ENCODE data around the gene RHO.
"Not testable (repeated sequence)": the region's sequence is repeated elsewhere in the genome, so short reads cannot be mapped to it uniquely, and the experiment has no call there.

The RHO gene

DNA sequence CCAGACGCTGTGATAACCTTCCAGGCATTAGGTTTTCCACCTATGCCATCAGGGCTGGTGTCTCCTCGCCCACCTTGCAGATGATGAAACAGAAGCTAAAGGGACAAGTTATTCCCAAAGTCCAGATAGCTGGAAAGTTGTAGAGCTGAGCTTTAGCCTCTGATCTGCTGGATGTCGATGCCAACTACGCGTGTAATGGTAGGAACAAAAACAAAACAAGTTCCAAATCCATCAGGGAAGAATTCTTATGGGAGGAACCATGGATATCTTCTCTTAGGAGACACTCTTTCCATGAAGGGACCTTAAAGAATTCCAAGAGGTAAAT, 28.1 kb upstream of the RHO start:
- no peak for DNase-seq

GRCh38 chr3:129501630-129502029, 26.8 kb upstream of the RHO start:
- no peak for DNase-seq

DNA sequence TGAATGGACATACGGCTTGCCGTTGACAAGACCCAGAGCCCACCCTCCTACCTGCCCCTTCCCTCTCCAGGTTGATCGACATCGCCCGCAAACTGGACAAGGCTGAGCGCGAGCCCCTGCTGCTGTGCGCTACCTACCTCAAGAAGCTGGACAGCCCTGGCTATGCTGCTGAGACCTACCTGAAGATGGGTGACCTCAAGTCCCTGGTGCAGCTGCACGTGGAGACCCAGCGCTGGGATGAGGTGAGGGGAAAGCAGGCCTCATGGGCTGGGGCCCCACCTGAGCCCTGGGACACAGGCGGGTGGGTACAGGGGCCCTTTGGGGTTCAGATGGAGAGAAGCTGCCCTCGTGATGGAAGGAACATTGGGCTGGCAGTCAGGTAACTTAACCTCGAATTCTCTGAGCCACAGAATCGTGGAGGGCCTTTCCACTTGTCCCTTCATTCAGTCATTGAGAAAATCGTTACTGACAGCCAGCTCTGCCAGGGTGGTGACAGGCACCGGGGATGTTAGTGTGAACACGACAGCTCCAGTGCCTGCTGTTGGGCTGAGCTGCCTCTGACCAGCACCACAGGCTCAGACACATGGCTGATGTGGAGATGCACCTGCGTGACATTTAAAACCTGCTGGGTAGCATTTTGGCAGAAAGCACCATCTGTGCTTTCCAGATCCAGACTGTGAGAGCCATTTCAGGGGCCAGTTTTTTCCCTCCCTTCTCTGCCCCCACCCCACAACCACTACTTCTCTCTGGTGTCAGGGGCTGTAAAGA, 25.6 kb upstream of the RHO start:
- DNase-seq, result peak; percentile 83

DNA sequence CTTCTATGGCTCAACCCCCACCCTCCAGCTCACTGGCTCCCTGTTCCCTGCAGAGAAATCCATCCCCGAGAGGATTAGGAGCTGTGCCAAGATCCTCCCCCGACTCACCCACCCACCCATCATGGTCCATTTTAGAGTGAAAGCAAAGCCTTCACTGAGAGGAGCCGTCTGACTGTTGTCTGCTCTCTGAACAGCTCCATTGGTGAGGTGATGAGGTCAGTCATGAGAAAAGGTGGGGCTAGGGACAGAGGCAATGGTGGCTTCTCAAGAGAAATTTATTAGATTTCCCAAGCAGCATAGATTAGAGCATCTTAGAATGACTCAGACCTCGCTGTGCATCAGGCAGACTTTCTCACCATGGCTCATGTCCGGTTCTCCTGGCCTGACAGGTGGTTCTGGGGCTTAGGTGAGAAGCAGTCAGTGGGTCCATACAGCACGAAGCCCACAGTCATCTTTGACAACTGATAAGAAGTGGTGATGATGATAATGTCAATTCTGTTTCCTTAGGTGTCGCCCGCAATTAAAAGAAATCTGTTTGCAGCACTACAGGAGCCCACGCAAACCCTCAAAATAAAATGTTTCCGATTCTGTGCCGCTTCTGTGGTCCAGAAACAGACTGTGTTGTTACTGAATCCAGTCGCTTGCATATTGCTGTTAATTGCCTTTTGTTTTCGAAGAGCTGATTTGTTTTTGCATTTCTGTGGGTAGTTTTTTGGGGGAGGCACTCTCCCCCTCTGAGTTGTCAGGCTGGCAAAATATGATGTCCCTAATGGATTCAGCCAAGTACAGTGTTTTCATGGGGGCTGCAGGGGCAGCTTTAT, 24.8 kb upstream of the RHO start:
- peak; percentile 94 for DNase-seq

DNA sequence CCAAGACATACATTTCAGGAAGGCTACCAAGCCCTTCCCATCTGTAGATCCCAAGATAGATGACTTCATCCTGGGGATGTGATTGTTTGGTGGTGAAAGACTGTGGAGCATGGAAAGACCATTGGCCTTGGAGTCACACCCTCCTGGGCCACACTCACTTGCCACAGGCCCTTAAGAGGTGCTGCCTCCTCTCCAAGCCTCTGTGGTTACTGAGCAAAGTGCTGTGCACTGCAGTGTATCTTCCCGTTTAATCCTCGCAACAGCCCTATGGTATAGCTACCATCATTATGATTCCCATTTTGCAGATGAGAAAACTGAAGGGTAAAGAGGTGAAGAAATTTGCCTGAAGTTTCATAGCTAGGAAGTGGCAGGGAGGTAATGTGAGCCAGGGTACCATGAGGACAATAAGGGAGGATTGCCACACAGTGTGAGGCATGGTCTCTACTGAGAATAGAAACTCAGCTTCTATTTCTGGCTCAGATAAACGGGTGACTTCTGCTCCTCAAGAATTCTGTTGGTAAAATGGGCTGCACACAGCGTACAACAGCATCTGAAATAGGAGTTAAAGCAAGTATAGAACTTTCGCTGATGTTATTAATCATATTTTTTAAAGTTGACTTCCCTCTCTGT, 23.9 kb upstream of the RHO start:
- DNase-seq, result no peak

GRCh38 chr3:129505341-129505740, 23.1 kb upstream of the RHO start:
- no peak for DNase-seq

DNA sequence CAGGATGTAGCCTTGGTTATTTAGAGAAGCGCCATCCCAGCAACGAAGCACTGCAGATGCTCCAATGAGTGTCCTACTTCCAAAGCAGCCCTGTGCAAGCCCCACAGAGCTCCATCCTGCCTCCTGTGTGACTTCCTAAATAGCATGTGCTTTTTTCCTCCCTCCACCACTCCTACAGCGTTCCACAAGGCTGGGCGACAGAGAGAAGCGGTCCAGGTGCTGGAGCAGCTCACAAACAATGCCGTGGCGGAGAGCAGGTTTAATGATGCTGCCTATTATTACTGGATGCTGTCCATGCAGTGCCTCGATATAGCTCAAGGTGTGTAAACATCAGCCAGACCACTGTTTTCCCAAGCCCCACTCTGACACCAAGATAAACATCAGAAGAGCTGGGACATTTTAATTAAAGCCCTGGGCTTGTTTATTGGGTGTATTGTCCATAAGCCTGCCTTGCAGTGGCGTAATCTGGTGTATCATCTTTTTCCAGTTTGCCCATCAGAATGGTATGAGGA, 22.2 kb upstream of the RHO start:
- DNase-seq, result no peak

GRCh38 chr3:129507181-129507831, 21.1 kb upstream of the RHO start:
- no peak for DNase-seq

DNA sequence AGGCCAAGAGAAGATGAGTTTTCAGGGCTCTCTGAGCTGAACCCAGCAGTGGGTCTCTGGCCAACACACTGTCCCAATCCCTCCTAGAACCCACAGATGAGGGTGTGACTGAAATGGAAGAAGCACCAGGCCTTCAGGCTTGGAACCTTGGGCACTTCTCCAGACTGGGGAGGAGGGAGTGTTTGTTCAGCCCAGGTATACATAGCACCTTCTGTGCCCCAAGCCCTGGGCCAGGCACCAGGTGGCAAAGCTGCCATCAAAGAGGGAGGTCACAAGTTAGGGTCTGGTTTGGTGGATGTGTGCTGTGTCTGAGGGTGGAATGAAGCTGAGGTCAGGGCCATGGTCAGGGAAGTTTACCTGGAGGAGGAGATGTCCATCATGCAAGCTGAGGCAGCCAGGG, 15.8 kb upstream of the RHO start:
- DNase-seq, result no peak

DNA sequence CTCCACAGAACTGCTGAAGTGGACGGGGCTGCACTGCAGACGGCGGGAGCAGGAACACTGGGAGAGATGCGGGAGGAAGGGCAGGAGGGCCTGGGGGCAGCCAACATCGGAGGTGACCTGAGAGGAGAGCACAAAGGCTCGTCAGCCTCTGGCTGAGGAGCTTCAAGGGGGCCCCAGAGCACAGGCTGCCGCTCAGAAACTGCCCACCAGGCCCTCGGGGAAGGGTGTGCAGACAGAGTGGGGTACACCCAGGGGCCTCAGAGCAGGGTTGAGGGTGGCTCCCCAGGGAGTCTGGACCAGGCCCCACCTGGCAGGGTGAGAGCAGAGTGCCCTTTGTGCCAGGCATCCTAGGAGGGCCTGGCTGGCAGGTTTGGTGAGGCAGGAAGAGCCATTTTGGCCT, 14.7 kb upstream of the RHO start:
- DNase-seq, result no peak

- DNase-seq, result no peak
These were observed 14.3 kb upstream of the RHO start for GRCh38 chr3:129514110-129514509.

GRCh38 chr3:129514563-129514962, 13.9 kb upstream of the RHO start:
- DNase-seq, result no peak

- not testable (repeated sequence) for DNase-seq
These were observed 13.2 kb upstream of the RHO start for GRCh38 chr3:129515108-129515820.

DNA sequence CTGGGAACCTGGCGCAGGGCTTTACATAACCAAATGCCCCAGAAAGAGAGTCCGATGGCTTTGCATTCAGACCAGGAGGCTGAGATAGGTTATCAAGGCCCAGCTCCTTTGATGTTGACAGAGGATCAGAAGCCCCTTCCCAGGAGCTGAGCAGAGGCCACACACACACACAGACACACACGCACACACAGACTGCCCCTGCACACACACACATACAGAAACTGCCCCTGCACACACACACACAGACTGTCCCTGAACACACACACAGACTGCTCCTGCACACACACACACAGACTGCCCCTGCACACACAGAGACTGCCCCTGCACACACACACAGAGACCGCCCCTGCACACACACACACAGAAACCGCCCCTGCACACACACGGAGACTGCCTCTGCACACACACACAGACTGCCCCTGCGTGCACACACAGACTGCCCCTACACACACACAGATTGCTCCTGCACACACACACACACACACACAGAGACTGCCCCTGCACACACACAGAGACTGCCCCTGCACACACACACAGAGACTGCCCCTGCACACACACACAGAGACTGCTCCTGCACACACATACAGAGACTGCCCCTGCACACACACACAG, 12.5 kb upstream of the RHO start:
- not testable (repeated sequence) for DNase-seq

- DNase-seq, result no peak
These were observed 10.9 kb upstream of the RHO start for GRCh38 chr3:129517516-129517915.

- DNase-seq, result no peak
These were observed 10.3 kb upstream of the RHO start for GRCh38 chr3:129518038-129518561.

DNA sequence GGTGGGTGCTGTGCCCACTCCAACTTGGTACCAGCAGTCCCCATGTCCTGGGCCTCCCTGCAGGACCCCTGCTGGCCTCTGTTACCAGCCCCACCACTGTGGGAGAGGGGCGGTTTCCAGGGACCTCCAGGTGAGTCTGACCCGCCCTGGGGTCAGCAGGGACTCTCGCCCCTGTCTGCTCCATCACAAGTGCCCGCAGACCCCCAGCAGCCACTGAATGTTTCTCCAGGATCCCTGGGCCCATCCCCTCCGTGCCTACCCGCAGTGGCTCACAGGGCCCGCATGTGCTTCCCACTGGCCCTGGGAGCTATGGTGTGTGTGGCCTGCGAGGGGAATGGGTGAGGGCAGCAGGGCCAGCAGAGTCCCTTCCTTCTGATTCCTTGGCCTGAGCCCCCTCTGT, 9.9 kb upstream of the RHO start:
- DNase-seq, result no peak

DNA sequence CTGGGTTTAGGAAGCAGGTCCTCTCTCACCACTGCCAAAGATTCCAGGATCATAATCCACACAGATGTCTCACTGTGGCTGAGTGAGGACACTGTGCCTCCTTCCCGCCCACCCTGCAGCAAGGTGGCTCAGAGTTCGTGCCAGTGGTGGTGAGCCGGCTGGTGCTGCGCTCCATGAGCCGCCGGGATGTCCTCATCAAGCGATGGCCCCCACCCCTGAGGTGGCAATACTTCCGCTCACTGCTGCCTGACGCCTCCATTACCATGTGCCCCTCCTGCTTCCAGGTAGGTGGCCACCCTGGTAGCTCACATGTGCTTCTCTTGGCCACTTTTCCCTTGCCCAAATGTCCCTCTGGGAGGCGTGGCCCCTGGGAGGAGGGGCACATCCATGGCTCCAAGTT, 9.0 kb upstream of the RHO start:
- DNase-seq, result no peak

DNA sequence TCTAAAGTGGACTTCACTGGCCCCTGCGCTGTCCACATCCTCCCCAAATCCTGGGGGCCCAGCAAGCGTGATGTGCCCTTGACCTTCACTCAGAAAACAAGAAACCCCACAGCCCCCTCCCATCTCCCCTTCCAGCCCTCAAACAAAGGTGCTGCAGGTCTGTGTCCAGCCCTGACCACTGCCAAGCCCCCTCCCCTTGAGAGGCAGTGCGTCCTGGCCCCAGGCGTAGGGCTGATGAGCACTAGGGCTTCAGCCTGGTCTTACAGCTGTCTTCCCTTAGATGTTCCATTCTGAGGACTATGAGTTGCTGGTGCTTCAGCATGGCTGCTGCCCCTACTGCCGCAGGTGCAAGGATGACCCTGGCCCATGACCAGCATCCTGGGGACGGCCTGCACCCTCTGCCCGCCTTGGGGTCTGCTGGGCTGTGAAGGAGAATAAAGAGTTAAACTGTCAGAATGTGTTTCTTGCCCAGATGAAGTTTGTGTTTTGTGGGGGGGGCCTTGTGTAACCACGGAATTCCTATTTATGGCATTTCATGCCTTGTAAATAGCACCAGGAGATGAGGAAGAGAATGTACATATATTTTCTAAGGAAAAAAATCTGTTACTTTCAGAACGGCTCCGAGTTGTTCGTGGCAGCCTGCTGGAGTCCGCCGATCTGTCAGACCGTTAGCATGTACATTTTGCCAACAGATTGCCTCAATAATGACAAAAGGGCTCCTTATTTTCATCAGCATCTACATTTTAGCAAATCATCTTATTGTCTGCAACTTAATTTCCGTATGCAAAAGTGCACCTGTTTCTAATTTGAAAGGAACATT, 8.3 kb upstream of the RHO start:
- DNase-seq, result no peak

- DNase-seq, result no peak
These were observed 7.5 kb upstream of the RHO start for GRCh38 chr3:129520960-129521359.

DNA sequence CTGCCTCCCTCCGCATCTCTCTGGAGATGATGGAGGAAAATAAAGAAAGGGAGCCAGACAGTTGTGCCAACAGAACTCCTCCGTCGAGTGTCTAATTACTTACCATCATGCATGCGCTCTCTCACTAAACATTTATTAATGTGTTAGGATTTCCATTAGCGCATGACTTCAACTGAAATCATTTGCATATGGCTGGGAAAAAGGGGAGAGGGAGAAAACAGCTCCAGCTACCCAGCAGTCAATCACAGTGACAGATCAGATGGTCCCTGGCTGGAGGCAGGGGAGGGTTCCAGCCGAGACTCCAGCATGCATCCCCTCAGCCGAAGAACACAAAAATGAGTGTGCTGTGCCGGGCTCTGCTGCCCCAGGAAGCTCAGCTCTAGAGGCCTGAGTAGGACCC, 6.8 kb upstream of the RHO start:
- DNase-seq, result no peak
